Endodermal cell (in vitro differentiated cells): ENCODE data around the gene ZNF587B. TPM values are rescaled to one million over a fixed set of nuclear protein-coding genes. Genes with fewer than 3 reads are reported as not detected.

Experiments
- DNase-seq: peaks from one replicate; pipeline ENCODE4 v3.0.0-alpha.2; 2017
- H3K27ac ChIP-seq: 2 replicates; pipeline ENCODE4 v1.5.1; 2013; ENCODE audit warnings: mild to moderate bottlenecking, low read depth, low read length, moderate library complexity
- H3K27me3 ChIP-seq: 2 replicates; pipeline ENCODE4 v1.6.1; 2013; ENCODE audit warnings: mild to moderate bottlenecking, low read length, moderate library complexity; ENCODE audit not compliant: insufficient read depth, control insufficient read depth, poor library complexity, severe bottlenecking
- H3K36me3 ChIP-seq: 2 replicates; pipeline ENCODE4 v1.7.0; 2013; ENCODE audit warnings: mild to moderate bottlenecking, low read length, moderate library complexity; ENCODE audit not compliant: control insufficient read depth, insufficient read depth
- H3K4me1 ChIP-seq: one replicate; pipeline ENCODE4 v1.7.0; 2013; ENCODE audit warnings: low read length; ENCODE audit not compliant: control insufficient read depth, insufficient read depth
- H3K4me3 ChIP-seq: 2 replicates; pipeline ENCODE4 v1.5.1; 2013; ENCODE audit warnings: mild to moderate bottlenecking, low read length, moderate library complexity
- H3K9ac ChIP-seq: 2 replicates; pipeline ENCODE4 v1.6.1; 2013; ENCODE audit warnings: mild to moderate bottlenecking, low read length, moderate library complexity; ENCODE audit not compliant: poor library complexity, severe bottlenecking; ENCODE audit errors: extremely low read depth
- H3K9me3 ChIP-seq: 2 replicates; pipeline ENCODE4 v1.6.1; 2013; ENCODE audit warnings: mild to moderate bottlenecking, low read length, moderate library complexity; ENCODE audit not compliant: control insufficient read depth
- H3K27ac Mint-ChIP-seq: 2 replicates; pipeline ENCODE4 v1.8.0; 2020; ENCODE audit warnings: mixed read lengths
- H3K27me3 Mint-ChIP-seq: 2 replicates; pipeline ENCODE4 v1.8.0; 2021; ENCODE audit warnings: mild to moderate bottlenecking, mixed read lengths; ENCODE audit not compliant: insufficient read depth
- H3K36me3 Mint-ChIP-seq: 2 replicates; pipeline ENCODE4 v1.8.0; 2020; ENCODE audit warnings: low read depth, mixed read lengths
- H3K4me1 Mint-ChIP-seq: 2 replicates; pipeline ENCODE4 v1.8.0; 2020; ENCODE audit warnings: mixed read lengths
- H3K4me3 Mint-ChIP-seq: 2 replicates; pipeline ENCODE4 v1.8.0; 2020; ENCODE audit warnings: mild to moderate bottlenecking, moderate library complexity, mixed read lengths
- H3K9me3 Mint-ChIP-seq: 2 replicates; pipeline ENCODE4 v1.8.0; 2020; ENCODE audit warnings: mild to moderate bottlenecking, mixed read lengths
- CTCF ChIP-seq: fragments of 200-600 bp; sonication (generic); conservative IDR thresholded peaks from 2 replicates; pipeline ENCODE4 v1.5.0; 2021; ENCODE audit warnings: antibody characterized with exemption, mild to moderate bottlenecking
- WGBS, 2 experiments: methylation state at CpG; one replicate each; pipeline versions ENCODE4 v1.1.5 to v1.1.7; 2013; ENCODE audit warnings: missing lambda C conversion rate in 2 of 2, mixed read lengths in 1 of 2; ENCODE audit not compliant: insufficient coverage in 1 of 2, insufficient read length in 1 of 2; 5-methylcytosine and 5-hydroxymethylcytosine counted together
- total RNA-seq, 2 donors: library from RNA; stranded (reverse); fragmentation: NEBNext Ultra II Directional in 1 of 2; extraction: Animal tissue kit (Norgen Biotek cat#: 25700) in 1 of 2; gene quantifications; 2 replicates in 1 of 2; 3 replicates in 1 of 2; pipeline ENCODE4 v1.2.1, GENCODE V29; 2021

Gene ZNF587B
- total RNA-seq, 2 donors from 2014 or later, result 37.0 to 39.9 TPM

GRCh38 chr19:57813919-57814504 lies 16.1 kb upstream of the ZNF587B start:
- TF ChIP-seq CTCF, result no peak
- no peak for DNase-seq
- Histone ChIP-seq H3K4me3 (peak overlapping the region; percentile 96), H3K27me3 (no peaks in the 10 kb centered on the region), H3K9ac (peak overlapping the region; percentile 88), H3K4me1 (peaks cover 14% of the 10 kb centered on the region), H3K27ac (no peak overlapping the region), H3K9me3 (no peaks in the 10 kb centered on the region), H3K36me3 (peaks cover 28% of the 10 kb centered on the region)
- WGBS, 2 experiments, result 23 to 32% methylated on average over 9 to 13 of the region's 13 CpGs
- peak overlapping the region; percentile 95 for H3K27ac Mint-ChIP-seq
- peak overlapping the region; percentile 95 for H3K4me3 Mint-ChIP-seq
- peaks cover 45% of the 10 kb centered on the region for H3K4me1 Mint-ChIP-seq
- no peaks in the 10 kb centered on the region for H3K27me3 Mint-ChIP-seq
- peaks cover 33% of the 10 kb centered on the region for H3K36me3 Mint-ChIP-seq
- no peaks in the 10 kb centered on the region for H3K9me3 Mint-ChIP-seq

- H3K27ac ChIP-seq, result no peak within 1 kb of the TSS
- DNase-seq, result peak; percentile 94
- peak within 1 kb of the TSS; percentile 95 for H3K4me3 Mint-ChIP-seq
- WGBS, 2 experiments, result 2 to 4% methylated on average over 40 to 50 of the region's 50 CpGs
- H3K9me3 Mint-ChIP-seq, result no peaks in the 10 kb centered on the region
- peak within 1 kb of the TSS; percentile 95 for H3K27ac Mint-ChIP-seq
- no peaks in the 10 kb centered on the region for H3K9me3 ChIP-seq
- peaks cover 14% of the 10 kb centered on the region for H3K4me1 ChIP-seq
- H3K4me1 Mint-ChIP-seq, result peaks cover 42% of the 10 kb centered on the region
- H3K9ac ChIP-seq, result peak within 1 kb of the TSS; percentile 88
- no peaks in the 10 kb centered on the region for H3K27me3 ChIP-seq
- no peaks in the 10 kb centered on the region for H3K27me3 Mint-ChIP-seq
- peak within 1 kb of the TSS; percentile 96 for H3K4me3 ChIP-seq
- peaks cover 22% of the 10 kb centered on the region for H3K36me3 ChIP-seq
- peak; percentile 40 for TF ChIP-seq CTCF
- peaks cover 27% of the 10 kb centered on the region for H3K36me3 Mint-ChIP-seq
Measured at GRCh38 chr19:57814505-57815246, 15.4 kb upstream of the ZNF587B start, which contains the start of gene ZNF552. Gene ZNF552, minus strand, starts transcription at chr19:57814913. Its CDS starts 170 bp downstream, at chr19:57814743.

DNA sequence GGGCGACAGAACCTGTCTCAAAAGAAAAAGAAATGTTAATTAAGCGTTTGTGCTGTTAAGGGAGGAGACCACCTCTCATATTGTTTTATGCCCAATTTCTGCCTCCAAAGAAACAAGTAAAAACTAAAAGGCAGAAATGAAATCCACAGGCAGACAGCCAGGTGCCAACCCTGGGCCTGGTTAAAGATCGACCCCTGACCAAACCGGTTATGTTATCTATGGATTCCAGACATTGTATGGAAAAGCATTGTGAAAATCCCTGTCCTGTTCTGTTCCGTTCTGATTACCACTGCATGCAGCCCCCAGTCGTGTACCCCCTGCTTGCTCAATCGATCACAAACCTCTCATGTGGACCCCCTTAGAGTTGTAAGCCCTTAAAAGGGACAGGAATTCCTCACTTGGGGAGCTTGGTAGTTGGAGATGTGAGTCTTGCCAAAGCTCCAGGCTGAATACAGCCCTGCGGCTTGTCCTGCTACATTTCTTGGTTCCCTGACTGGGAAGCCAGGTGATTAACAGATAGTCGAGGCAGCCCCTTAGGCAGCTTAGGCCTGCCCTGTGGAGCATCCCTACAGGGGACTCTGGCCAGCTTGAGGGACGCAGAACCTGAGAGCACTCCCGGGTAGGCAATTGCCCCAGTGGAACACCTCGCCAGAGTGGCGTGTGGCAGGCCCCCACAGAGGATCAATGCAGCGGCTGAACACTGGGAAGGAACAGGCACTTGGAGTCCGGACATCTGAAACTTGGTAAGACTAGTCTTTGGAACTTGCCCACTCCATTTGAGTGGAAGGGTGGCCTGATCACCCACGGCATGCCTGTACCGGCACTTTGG lies 14.6 kb upstream of the ZNF587B start:
- H3K27ac ChIP-seq, result no peak overlapping the region
- 92 to 93% methylated on average over 12 to 15 of the region's 17 CpGs for WGBS, 2 experiments
- peaks cover 14% of the 10 kb centered on the region for H3K4me1 ChIP-seq
- Mint-ChIP-seq H3K36me3 (peaks cover 19% of the 10 kb centered on the region), H3K9me3 (no peaks in the 10 kb centered on the region), H3K27ac (peak overlapping the region; percentile 95), H3K4me3 (peak overlapping the region; percentile 95), H3K4me1 (peaks cover 40% of the 10 kb centered on the region), H3K27me3 (no peaks in the 10 kb centered on the region)
- H3K27me3 ChIP-seq, result no peaks in the 10 kb centered on the region
- no peak for TF ChIP-seq CTCF
- H3K36me3 ChIP-seq, result peaks cover 15% of the 10 kb centered on the region
- peak overlapping the region; percentile 96 for H3K4me3 ChIP-seq
- no peak for DNase-seq
- H3K9ac ChIP-seq, result no peak overlapping the region
- H3K9me3 ChIP-seq, result no peaks in the 10 kb centered on the region
